NCI-H1694 (cell line): Measurements from ENCODE around the gene OSBPL3.

Experiments
- DNase-seq: peaks from one replicate; lab custom pipeline; 2025; lab: John Stamatoyannopoulos, UW

Gene OSBPL3

GRCh38 chr7:24979470-24979862 lies 512 bp downstream of the OSBPL3 start:
- DNase-seq = no peak

GRCh38 chr7:24978843-24979469 lies 1.0 kb downstream of the OSBPL3 start:
- no peak for DNase-seq

GRCh38 chr7:24975644-24976260 lies 4.2 kb downstream of the OSBPL3 start:
- no peak for DNase-seq

- DNase-seq = no peak
Observed at GRCh38 chr7:24975172-24975571, 4.8 kb downstream of the OSBPL3 start.

- DNase-seq = no peak
Observed at GRCh38 chr7:24974026-24974832, 5.7 kb downstream of the OSBPL3 start.

- no peak for DNase-seq
Observed at GRCh38 chr7:24972991-24973390, 7.0 kb downstream of the OSBPL3 start.

GRCh38 chr7:24972166-24972477 lies 7.9 kb downstream of the OSBPL3 start:
- DNase-seq = no peak

- no peak for DNase-seq
Observed at GRCh38 chr7:24971333-24972165, 8.4 kb downstream of the OSBPL3 start.

- no peak for DNase-seq
Observed at GRCh38 chr7:24970676-24971075, 9.3 kb downstream of the OSBPL3 start.

- DNase-seq = no peak
Observed at GRCh38 chr7:24968165-24968564, 11.8 kb downstream of the OSBPL3 start.

- DNase-seq = no peak
Observed at GRCh38 chr7:24967696-24968095, 12.3 kb downstream of the OSBPL3 start.

- no peak for DNase-seq
Observed at GRCh38 chr7:24966802-24967201, 13.2 kb downstream of the OSBPL3 start.

- no peak for DNase-seq
Observed at GRCh38 chr7:24965831-24966708, 13.9 kb downstream of the OSBPL3 start.

- no peak for DNase-seq
Observed at GRCh38 chr7:24964191-24964590, 15.8 kb downstream of the OSBPL3 start.

GRCh38 chr7:24963218-24963617 lies 16.8 kb downstream of the OSBPL3 start:
- no peak for DNase-seq

- DNase-seq = no peak
Observed at GRCh38 chr7:24962418-24962962, 17.5 kb downstream of the OSBPL3 start.

GRCh38 chr7:24959735-24960485 lies 20.1 kb downstream of the OSBPL3 start:
- DNase-seq = no peak

- no peak for DNase-seq
Observed at GRCh38 chr7:24958399-24958798, 21.6 kb downstream of the OSBPL3 start.

GRCh38 chr7:24956021-24956420 lies 24.0 kb downstream of the OSBPL3 start:
- DNase-seq = no peak

- no peak for DNase-seq
Observed at GRCh38 chr7:24955313-24955712, 24.7 kb downstream of the OSBPL3 start.
